IPS-15b (cell line): ENCODE measurements around the gene TRNT1.

Source experiments
- H3K27me3 ChIP-seq: one replicate; pipeline ENCODE4 v1.6.1; 2013; ENCODE audit warnings: low read length; ENCODE audit not compliant: control insufficient read depth, insufficient read depth
- H3K36me3 ChIP-seq: one replicate; pipeline ENCODE4 v1.6.1; 2013; ENCODE audit warnings: low read length; ENCODE audit not compliant: control insufficient read depth, insufficient read depth
- H3K4me1 ChIP-seq: one replicate; pipeline ENCODE4 v1.6.1; 2013; ENCODE audit warnings: mild to moderate bottlenecking, low read length; ENCODE audit not compliant: control insufficient read depth, insufficient read depth
- H3K4me3 ChIP-seq: one replicate; pipeline ENCODE4 v1.5.1; 2013; ENCODE audit warnings: low read depth, low read length
- H3K9ac ChIP-seq: one replicate; pipeline ENCODE4 v1.6.1; 2013; ENCODE audit warnings: low read depth, mild to moderate bottlenecking, low read length
- H3K9me3 ChIP-seq: one replicate; pipeline ENCODE4 v1.6.1; 2013; ENCODE audit warnings: mild to moderate bottlenecking, low read length; ENCODE audit not compliant: control insufficient read depth, insufficient read depth

The TRNT1 gene

GRCh38 chr3:3119393-3119851 lies 7.3 kb upstream of the TRNT1 start:
- H3K9ac ChIP-seq = no peak overlapping the region

GRCh38 chr3:3125977-3126376 lies 763 bp upstream of the TRNT1 start:
- H3K4me1 ChIP-seq = peaks cover 3% of the 10 kb centered on the region
- peak overlapping the region; percentile 88 for H3K4me3 ChIP-seq
- H3K9me3 ChIP-seq = no peaks in the 10 kb centered on the region
- H3K9ac ChIP-seq = peak overlapping the region; percentile 79
- H3K27me3 ChIP-seq = no peaks in the 10 kb centered on the region
- H3K36me3 ChIP-seq = peaks cover 7% of the 10 kb centered on the region

More at GRCh38 chr3:3119393-3119851, 7.3 kb upstream of the TRNT1 start:
- no peaks in the 10 kb centered on the region for H3K9me3 ChIP-seq
- H3K4me3 ChIP-seq = no peak overlapping the region
- no peaks in the 10 kb centered on the region for H3K4me1 ChIP-seq
- no peaks in the 10 kb centered on the region for H3K36me3 ChIP-seq
- H3K27me3 ChIP-seq = no peaks in the 10 kb centered on the region

- H3K4me1 ChIP-seq = peaks cover 3% of the 10 kb centered on the region
- H3K9ac ChIP-seq = peak overlapping the region; percentile 94
- H3K27me3 ChIP-seq = no peaks in the 10 kb centered on the region
- no peaks in the 10 kb centered on the region for H3K9me3 ChIP-seq
- H3K4me3 ChIP-seq = peak overlapping the region; percentile 88
- H3K36me3 ChIP-seq = peaks cover 7% of the 10 kb centered on the region
These were observed 781 bp downstream of the TRNT1 start for GRCh38 chr3:3127432-3128010.

GRCh38 chr3:3129579-3129978 lies 2.8 kb downstream of the TRNT1 start:
- no peak overlapping the region for H3K4me3 ChIP-seq
- H3K9ac ChIP-seq = no peak overlapping the region
- peaks cover 3% of the 10 kb centered on the region for H3K4me1 ChIP-seq
- no peaks in the 10 kb centered on the region for H3K9me3 ChIP-seq
- H3K36me3 ChIP-seq = peaks cover 7% of the 10 kb centered on the region
- no peaks in the 10 kb centered on the region for H3K27me3 ChIP-seq

- H3K9ac ChIP-seq = no peak overlapping the region
- peaks cover 7% of the 10 kb centered on the region for H3K36me3 ChIP-seq
These were observed 6.8 kb downstream of the TRNT1 start for GRCh38 chr3:3133500-3133899.

GRCh38 chr3:3134750-3135448 lies 8.2 kb downstream of the TRNT1 start:
- H3K27me3 ChIP-seq = no peaks in the 10 kb centered on the region
- no peaks in the 10 kb centered on the region for H3K4me1 ChIP-seq
- peaks cover under 1% of the 10 kb centered on the region for H3K36me3 ChIP-seq
- no peaks in the 10 kb centered on the region for H3K9me3 ChIP-seq
- H3K4me3 ChIP-seq = no peak overlapping the region
- H3K9ac ChIP-seq = no peak overlapping the region

More at GRCh38 chr3:3133500-3133899, 6.8 kb downstream of the TRNT1 start:
- Histone ChIP-seq H3K4me1 (no peaks in the 10 kb centered on the region), H3K4me3 (no peak overlapping the region), H3K27me3 (no peaks in the 10 kb centered on the region), H3K9me3 (no peaks in the 10 kb centered on the region)

- H3K9ac ChIP-seq = no peak overlapping the region
- H3K9me3 ChIP-seq = no peaks in the 10 kb centered on the region
- no peaks in the 10 kb centered on the region for H3K4me1 ChIP-seq
- H3K27me3 ChIP-seq = no peaks in the 10 kb centered on the region
- H3K36me3 ChIP-seq = no peaks in the 10 kb centered on the region
- no peak overlapping the region for H3K4me3 ChIP-seq
These were observed 10.8 kb downstream of the TRNT1 start for GRCh38 chr3:3137526-3137925.

GRCh38 chr3:3141939-3142338 lies 15.2 kb downstream of the TRNT1 start:
- no peak overlapping the region for H3K4me3 ChIP-seq
- H3K36me3 ChIP-seq = peaks cover 7% of the 10 kb centered on the region
- no peaks in the 10 kb centered on the region for H3K27me3 ChIP-seq
- H3K9me3 ChIP-seq = no peaks in the 10 kb centered on the region
- no peak overlapping the region for H3K9ac ChIP-seq
- no peaks in the 10 kb centered on the region for H3K4me1 ChIP-seq

- no peaks in the 10 kb centered on the region for H3K9me3 ChIP-seq
- no peaks in the 10 kb centered on the region for H3K27me3 ChIP-seq
- H3K4me3 ChIP-seq = no peak overlapping the region
- H3K36me3 ChIP-seq = peaks cover 7% of the 10 kb centered on the region
- no peaks in the 10 kb centered on the region for H3K4me1 ChIP-seq
- H3K9ac ChIP-seq = no peak overlapping the region
These were observed 19.1 kb downstream of the TRNT1 start for GRCh38 chr3:3145831-3146230.

GRCh38 chr3:3149560-3149959 lies 22.8 kb downstream of the TRNT1 start:
- no peak overlapping the region for H3K9ac ChIP-seq
- no peaks in the 10 kb centered on the region for H3K4me1 ChIP-seq
- H3K4me3 ChIP-seq = no peak overlapping the region
- no peaks in the 10 kb centered on the region for H3K27me3 ChIP-seq
- no peaks in the 10 kb centered on the region for H3K9me3 ChIP-seq
- H3K36me3 ChIP-seq = peaks cover 6% of the 10 kb centered on the region

GRCh38 chr3:3151513-3151912 lies 24.8 kb downstream of the TRNT1 start:
- Histone ChIP-seq H3K4me3 (no peak overlapping the region), H3K4me1 (no peaks in the 10 kb centered on the region), H3K27me3 (no peaks in the 10 kb centered on the region), H3K36me3 (no peaks in the 10 kb centered on the region), H3K9me3 (no peaks in the 10 kb centered on the region), H3K9ac (no peak overlapping the region)
